ENCODE data around the gene ZNF511. TPM values are rescaled to one million over a fixed set of nuclear protein-coding genes. Genes with fewer than 3 reads are reported as not detected.
"Not testable (repeated sequence)": the region's sequence is repeated elsewhere in the genome, so short reads cannot be mapped to it uniquely, and the experiment has no call there.

ZNF511 gene
- total RNA-seq, 1 donor from 2014 or later, result 75.6 TPM

DNA sequence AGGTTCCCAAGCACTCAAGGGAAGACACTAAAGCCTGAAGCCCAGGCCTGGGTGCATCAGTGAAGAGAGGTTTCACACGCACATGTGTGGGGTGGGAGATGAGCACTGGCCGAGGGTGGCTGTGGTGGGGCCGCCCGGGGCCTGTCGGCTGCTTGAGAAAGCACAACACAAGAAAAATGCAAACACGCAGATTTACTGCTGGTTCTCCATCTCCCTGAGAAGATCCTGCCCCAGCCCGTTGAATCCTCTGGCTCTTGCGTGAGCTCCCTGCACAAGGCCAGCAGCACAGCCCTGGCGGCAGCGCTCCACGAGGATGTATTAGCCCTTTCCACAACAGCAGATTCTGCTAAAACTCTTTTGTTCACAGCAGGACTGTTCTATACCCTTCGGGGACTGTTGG is 6.2 kb downstream of the ZNF511 start:
- Mint-ChIP-seq H3K36me3 (ENCODE audit: low read depth) (no peaks in the 10 kb centered on the region), H3K4me1 (peaks cover 11% of the 10 kb centered on the region), H3K27ac (ENCODE audit: unreplicated experiment) (no peak overlapping the region), H3K4me3 (peak overlapping the region; percentile 34), H3K27me3 (ENCODE audit: low read depth) (peaks cover 7% of the 10 kb centered on the region), H3K9me3 (no peaks in the 10 kb centered on the region)
- TF ChIP-seq, protein P1, sequence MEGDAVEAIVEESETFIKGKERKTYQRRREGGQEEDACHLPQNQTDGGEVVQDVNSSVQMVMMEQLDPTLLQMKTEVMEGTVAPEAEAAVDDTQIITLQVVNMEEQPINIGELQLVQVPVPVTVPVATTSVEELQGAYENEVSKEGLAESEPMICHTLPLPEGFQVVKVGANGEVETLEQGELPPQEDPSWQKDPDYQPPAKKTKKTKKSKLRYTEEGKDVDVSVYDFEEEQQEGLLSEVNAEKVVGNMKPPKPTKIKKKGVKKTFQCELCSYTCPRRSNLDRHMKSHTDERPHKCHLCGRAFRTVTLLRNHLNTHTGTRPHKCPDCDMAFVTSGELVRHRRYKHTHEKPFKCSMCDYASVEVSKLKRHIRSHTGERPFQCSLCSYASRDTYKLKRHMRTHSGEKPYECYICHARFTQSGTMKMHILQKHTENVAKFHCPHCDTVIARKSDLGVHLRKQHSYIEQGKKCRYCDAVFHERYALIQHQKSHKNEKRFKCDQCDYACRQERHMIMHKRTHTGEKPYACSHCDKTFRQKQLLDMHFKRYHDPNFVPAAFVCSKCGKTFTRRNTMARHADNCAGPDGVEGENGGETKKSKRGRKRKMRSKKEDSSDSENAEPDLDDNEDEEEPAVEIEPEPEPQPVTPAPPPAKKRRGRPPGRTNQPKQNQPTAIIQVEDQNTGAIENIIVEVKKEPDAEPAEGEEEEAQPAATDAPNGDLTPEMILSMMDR (conservative IDR thresholded peaks at IDR 0.05), result no peak
- no peak for DNase-seq (ENCODE audit: low read depth, low spot score)

DNA sequence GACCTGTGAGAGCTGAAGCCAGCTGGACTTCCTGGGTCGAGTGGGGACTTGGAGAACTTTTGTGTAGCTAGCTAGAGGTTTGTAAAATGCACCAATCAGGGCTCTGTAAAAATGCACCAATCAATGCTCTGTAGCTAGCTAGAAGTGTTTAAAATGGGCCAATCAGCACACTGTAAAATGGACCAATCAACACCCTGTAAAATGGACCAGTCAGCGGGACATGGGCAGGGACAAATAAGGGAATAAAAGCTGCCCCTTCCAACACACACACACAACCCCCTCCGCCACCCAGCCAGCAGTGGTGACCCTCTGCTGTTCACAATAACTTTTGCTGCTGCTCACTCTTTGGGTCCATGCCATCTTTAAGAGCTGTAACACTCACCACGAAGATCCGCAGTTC is 7.1 kb downstream of the ZNF511 start:
- Mint-ChIP-seq H3K9me3 (peaks cover 4% of the 10 kb centered on the region), H3K4me1 (peaks cover 11% of the 10 kb centered on the region), H3K4me3 (no peak overlapping the region), H3K27me3 (ENCODE audit: low read depth) (peaks cover 12% of the 10 kb centered on the region), H3K27ac (ENCODE audit: unreplicated experiment) (no peak overlapping the region), H3K36me3 (ENCODE audit: low read depth) (no peaks in the 10 kb centered on the region)
- no peak for DNase-seq (ENCODE audit: low read depth, low spot score)
- TF ChIP-seq, protein P1 (conservative IDR thresholded peaks at IDR 0.05), result no peak

DNA sequence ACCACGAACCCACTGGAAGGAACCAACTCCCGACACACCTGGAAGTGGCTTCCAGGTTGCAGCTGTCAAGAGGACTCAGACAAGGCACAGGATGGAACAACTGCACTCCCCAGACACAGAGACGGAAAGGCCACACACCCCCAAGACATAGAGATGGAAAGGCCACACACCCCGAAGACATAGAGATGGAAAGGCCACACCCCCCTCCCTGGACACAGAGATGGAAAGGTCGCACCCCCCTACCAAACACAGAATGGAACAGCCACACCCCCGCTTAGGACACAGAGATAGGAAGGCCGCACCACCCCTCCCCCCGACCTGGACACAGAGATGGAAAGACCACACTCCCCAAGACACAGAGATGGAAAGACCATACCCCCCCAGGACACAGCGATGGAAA is 7.6 kb downstream of the ZNF511 start:
- Mint-ChIP-seq H3K27ac (ENCODE audit: unreplicated experiment) (no peak overlapping the region), H3K9me3 (peaks cover 4% of the 10 kb centered on the region), H3K27me3 (ENCODE audit: low read depth) (peaks cover 12% of the 10 kb centered on the region), H3K36me3 (ENCODE audit: low read depth) (no peaks in the 10 kb centered on the region), H3K4me3 (no peak overlapping the region), H3K4me1 (peaks cover 11% of the 10 kb centered on the region)
- no peak for DNase-seq (ENCODE audit: low read depth, low spot score)
- TF ChIP-seq, protein P1 (conservative IDR thresholded peaks at IDR 0.05), result no peak

DNA sequence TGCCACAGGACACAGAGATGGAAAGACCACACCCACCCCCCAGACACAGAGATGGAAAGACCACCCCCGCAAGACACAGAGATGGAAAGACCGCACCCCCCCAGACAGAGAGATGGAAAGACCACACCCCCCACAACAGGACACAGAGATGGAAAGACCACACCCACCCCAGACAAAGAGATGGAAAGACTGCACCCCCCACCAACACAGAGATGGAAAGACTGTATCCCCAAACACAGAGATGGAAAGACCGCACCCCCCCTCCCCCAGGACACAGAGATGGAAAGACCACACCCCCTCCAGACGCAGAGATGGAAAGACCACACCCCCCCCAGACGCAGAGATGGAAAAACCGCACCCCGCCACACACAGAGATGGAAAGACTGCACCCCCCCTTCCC is 8.0 kb downstream of the ZNF511 start:
- Mint-ChIP-seq H3K4me1 (peaks cover 11% of the 10 kb centered on the region), H3K27ac (ENCODE audit: unreplicated experiment) (no peak overlapping the region), H3K4me3 (no peak overlapping the region), H3K27me3 (ENCODE audit: low read depth) (peaks cover 12% of the 10 kb centered on the region), H3K9me3 (peaks cover 4% of the 10 kb centered on the region), H3K36me3 (ENCODE audit: low read depth) (no peaks in the 10 kb centered on the region)
- no peak for DNase-seq (ENCODE audit: low read depth, low spot score)
- TF ChIP-seq, protein P1 (conservative IDR thresholded peaks at IDR 0.05), result no peak

DNA sequence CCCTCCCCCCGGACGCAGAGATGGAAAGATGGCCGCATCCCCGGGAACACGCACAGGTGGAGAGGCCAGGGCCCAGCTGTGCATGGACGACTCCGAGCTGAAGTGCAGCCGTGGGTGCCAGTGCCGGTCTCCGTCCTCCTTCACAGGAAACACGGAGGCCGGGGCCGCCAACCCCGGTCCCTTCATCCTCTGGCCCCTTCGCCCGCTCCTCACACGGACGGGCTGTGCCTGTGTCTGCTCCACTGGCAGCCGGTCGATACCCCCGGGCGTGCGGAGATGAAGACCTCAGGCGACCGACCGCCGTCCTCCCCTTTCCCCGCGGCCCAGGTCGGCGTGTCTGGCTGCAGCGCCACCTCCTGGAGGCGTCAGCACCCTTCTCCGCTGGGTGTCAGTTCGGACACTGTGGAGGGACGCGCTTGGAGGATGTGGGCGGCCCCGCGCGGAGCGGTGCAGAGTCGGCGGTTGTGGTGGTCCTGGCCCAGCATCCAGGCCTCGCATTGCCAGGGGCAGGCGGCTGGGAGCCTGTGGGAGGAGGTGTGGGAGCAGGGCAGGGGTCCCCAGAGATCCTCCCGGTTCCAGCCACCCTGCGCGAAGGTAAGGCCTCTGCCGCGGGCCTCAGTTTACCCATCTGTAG is 9.9 kb downstream of the ZNF511 start:
- no peaks in the 10 kb centered on the region for H3K36me3 Mint-ChIP-seq (ENCODE audit: low read depth)
- H3K27ac Mint-ChIP-seq (ENCODE audit: unreplicated experiment), result no peak overlapping the region
- peak; percentile 87 for DNase-seq (ENCODE audit: low read depth, low spot score)
- TF ChIP-seq, protein P1 (conservative IDR thresholded peaks at IDR 0.05), result peak; percentile 90
- peaks cover 4% of the 10 kb centered on the region for H3K9me3 Mint-ChIP-seq
- H3K4me1 Mint-ChIP-seq, result peaks cover 11% of the 10 kb centered on the region
- H3K27me3 Mint-ChIP-seq (ENCODE audit: low read depth), result peaks cover 19% of the 10 kb centered on the region
- peak overlapping the region; percentile 44 for H3K4me3 Mint-ChIP-seq

DNA sequence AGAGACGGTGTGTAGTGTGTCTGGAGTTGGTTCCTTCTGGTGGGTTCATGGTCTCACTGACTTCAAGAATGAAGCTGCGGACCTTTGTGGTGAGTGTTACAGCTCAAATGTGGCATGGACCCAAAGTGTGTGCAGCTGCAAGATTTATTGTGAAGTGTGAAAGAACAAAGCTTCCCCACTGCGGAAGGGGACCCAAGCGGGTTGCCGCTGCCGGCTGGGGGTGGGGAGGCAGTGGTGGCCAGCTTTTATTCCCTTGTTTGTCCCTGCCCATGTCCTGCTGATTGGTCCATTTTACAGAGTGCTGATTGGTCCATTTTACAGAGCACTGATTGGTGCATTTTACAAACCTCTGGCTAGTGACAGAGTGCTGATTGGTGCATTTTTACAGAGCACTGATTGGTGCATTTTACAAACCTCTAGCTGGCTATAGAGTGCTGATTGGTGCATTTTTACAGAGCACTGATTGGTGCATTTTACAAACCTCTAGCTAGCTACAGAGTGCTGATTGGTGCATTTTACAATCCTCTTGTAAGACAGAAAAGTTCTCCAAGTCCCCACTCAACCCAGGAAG is 12.2 kb downstream of the ZNF511 start:
- not testable (repeated sequence) for H3K4me1 Mint-ChIP-seq; DNase-seq (ENCODE audit: low read depth, low spot score); H3K27ac Mint-ChIP-seq (ENCODE audit: unreplicated experiment); H3K9me3 Mint-ChIP-seq; H3K36me3 Mint-ChIP-seq (ENCODE audit: low read depth); H3K4me3 Mint-ChIP-seq
- H3K27me3 Mint-ChIP-seq (ENCODE audit: low read depth), result peaks cover 29% of the 10 kb centered on the region

DNA sequence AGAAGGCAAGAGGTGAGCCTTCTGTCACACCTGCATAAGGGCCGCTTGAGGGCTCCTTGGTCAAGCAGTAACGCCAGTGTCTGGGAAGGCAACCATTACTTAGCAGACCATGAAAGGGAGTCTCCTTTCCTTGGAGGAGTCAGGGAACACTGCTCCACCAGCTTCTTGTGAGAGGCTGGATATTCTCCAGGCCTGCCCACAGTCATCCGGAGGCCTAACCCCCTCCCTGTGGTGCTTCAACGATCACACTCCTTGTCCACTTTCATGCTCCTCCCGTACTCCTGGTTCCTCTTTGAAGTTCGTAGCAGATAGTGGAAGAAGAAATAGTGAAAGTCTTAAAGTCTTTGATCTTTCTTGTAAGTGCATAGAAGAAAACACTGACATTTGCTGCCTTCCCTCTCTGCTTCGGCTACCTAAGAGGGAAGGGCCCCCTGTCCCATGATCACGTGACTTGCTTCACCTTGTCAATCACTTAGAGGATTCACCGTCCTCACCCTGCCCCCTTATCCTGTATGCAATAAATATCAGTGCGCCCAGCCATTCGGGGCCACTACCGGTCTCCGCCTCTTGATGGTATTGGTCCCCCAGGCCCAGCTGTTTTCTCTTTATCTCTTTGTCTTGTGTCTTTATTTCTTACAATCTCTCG is 13.5 kb downstream of the ZNF511 start:
- not testable (repeated sequence) for H3K4me3 Mint-ChIP-seq; H3K9me3 Mint-ChIP-seq; DNase-seq (ENCODE audit: low read depth, low spot score); H3K27ac Mint-ChIP-seq (ENCODE audit: unreplicated experiment); H3K36me3 Mint-ChIP-seq (ENCODE audit: low read depth)
- peaks cover 41% of the 10 kb centered on the region for H3K27me3 Mint-ChIP-seq (ENCODE audit: low read depth)
- H3K4me1 Mint-ChIP-seq, result peaks cover 10% of the 10 kb centered on the region

All from neural crest cell (in vitro differentiated cells).